ENCODE measurements around the gene RASL10B.

The RASL10B gene

GRCh38 chr17:35723735-35724134 lies 7.7 kb upstream of the RASL10B start:
- DNase-seq: no peak

- no peak for DNase-seq
Measured at GRCh38 chr17:35725058-35725457, 6.4 kb upstream of the RASL10B start.

GRCh38 chr17:35725802-35726126 lies 5.7 kb upstream of the RASL10B start:
- no peak for DNase-seq

- no peak for DNase-seq
Measured at GRCh38 chr17:35726127-35726952, 5.1 kb upstream of the RASL10B start.

GRCh38 chr17:35726953-35727460 lies 4.4 kb upstream of the RASL10B start:
- no peak for DNase-seq

- DNase-seq: no peak
Measured at GRCh38 chr17:35727635-35728034, 3.8 kb upstream of the RASL10B start.

- no peak for DNase-seq
Measured at GRCh38 chr17:35728551-35728950, 2.9 kb upstream of the RASL10B start.

- DNase-seq: no peak
Measured at GRCh38 chr17:35729405-35729833, 2.0 kb upstream of the RASL10B start.

GRCh38 chr17:35730400-35731005 lies 936 bp upstream of the RASL10B start:
- no peak for DNase-seq

- no peak for DNase-seq
Measured at GRCh38 chr17:35731917-35732805, 722 bp downstream of the RASL10B start.

- DNase-seq: no peak
Measured at GRCh38 chr17:35732806-35733136, 1.3 kb downstream of the RASL10B start.

- DNase-seq: no peak
Measured at GRCh38 chr17:35733366-35733765, 1.9 kb downstream of the RASL10B start.

- no peak for DNase-seq
Measured at GRCh38 chr17:35734396-35734795, 3.0 kb downstream of the RASL10B start.

GRCh38 chr17:35735036-35735805 lies 3.8 kb downstream of the RASL10B start:
- no peak for DNase-seq

GRCh38 chr17:35736236-35736635 lies 4.8 kb downstream of the RASL10B start:
- no peak for DNase-seq

- no peak for DNase-seq
Measured at GRCh38 chr17:35738519-35739133, 7.2 kb downstream of the RASL10B start.

- DNase-seq: no peak
Measured at GRCh38 chr17:35740216-35740615, 8.8 kb downstream of the RASL10B start.

GRCh38 chr17:35740997-35741931 lies 9.8 kb downstream of the RASL10B start:
- no peak for DNase-seq

- no peak for DNase-seq
Measured at GRCh38 chr17:35742496-35742895, 11.1 kb downstream of the RASL10B start.

GRCh38 chr17:35742896-35743477 lies 11.5 kb downstream of the RASL10B start:
- DNase-seq: no peak

All from CD4-positive, alpha-beta T cell treated with Interleukin-12 subunit alpha and Interleukin-12 subunit beta, for 1 hour (primary cell).